Ovary (tissue), 9 donors: Measurements from ENCODE around the gene TCL1B. TPM values are rescaled to one million over a fixed set of nuclear protein-coding genes. Genes with fewer than 3 reads are reported as not detected.

ENCODE experiments used
- DNase-seq, 5 donors: peaks; one replicate each; pipeline ENCODE4 v3.0.0-alpha.2; 2019 to 2020
- H3K27ac ChIP-seq, 2 donors: fragments of 200-600 bp; one replicate each; pipeline versions ENCODE4 v1.5.1 to v1.8.0; 2019 to 2022
- H3K27me3 ChIP-seq: fragments of 200-600 bp; one replicate; pipeline ENCODE4 v1.8.0; 2022
- H3K36me3 ChIP-seq: fragments of 200-600 bp; sonication (generic); one replicate; pipeline ENCODE4 v1.5.1; 2019
- H3K4me1 ChIP-seq: one replicate; pipeline ENCODE4 v1.8.1; 2013; ENCODE audit warnings: mild to moderate bottlenecking, moderate library complexity; ENCODE audit not compliant: insufficient read depth
- H3K4me3 ChIP-seq: fragments of 200-600 bp; sonication (generic); one replicate; pipeline ENCODE4 v1.5.1; 2017
- H3K9me3 ChIP-seq, 2 donors: fragments of 200-600 bp in 1 of 2; sonication (generic) in 1 of 2; one replicate each; pipeline versions ENCODE4 v1.5.1 to v1.8.1; 2013 to 2019; ENCODE audit warnings: mild to moderate bottlenecking in 1 of 2, moderate library complexity in 1 of 2
- CTCF ChIP-seq, 3 donors: fragments of 450-650 bp in 2 of 3; fragments of 200-600 bp in 1 of 3; IDR thresholded peaks; one replicate each; pipeline versions ENCODE4 v1.5.1 to v1.8.0; 2016 to 2022; ENCODE audit warnings: antibody characterized with exemption in 3 of 3, mild to moderate bottlenecking in 1 of 3
- EP300 ChIP-seq: sonication (generic); formaldehyde crosslinking; IDR thresholded peaks from one replicate; pipeline ENCODE4 v1.6.1; 2017; ENCODE audit warnings: antibody characterized with exemption
- POLR2A ChIP-seq: fragments of 450-650 bp; IDR thresholded peaks from one replicate; pipeline ENCODE4 v1.6.1; 2017; ENCODE audit warnings: antibody characterized with exemption, mild to moderate bottlenecking, moderate library complexity
- WGBS, 3 donors: extraction: QIAGEN DNeasy Blood & Tissue Kit in 1 of 3; methylation state at CpG; one replicate each; pipeline versions ENCODE4 v1.1.5 to v1.1.7; 2013 to 2017; 5-methylcytosine and 5-hydroxymethylcytosine counted together
- intact Hi-C, 4 donors: fragments of 100-400 bp; cut with DNase I; formaldehyde crosslinking; loops; one replicate each; pipeline versions ENCODE4 v1.11.0 to v1.15.1; 2022 to 2023
- polyA plus RNA-seq, 2 donors: library from polyadenylated mRNA; stranded (reverse); fragments of 200-250 nt in 1 of 2; fragments of 350-450 nt in 1 of 2; fragmentation: Illumina TruSeq in 1 of 2; extraction: RNeasy Lipid Tissue Mini Kit (QIAGEN cat#74804) in 1 of 2; gene quantifications; one replicate each; pipeline ENCODE4 v1.2.3, GENCODE V29; 2013 to 2014
- total RNA-seq, 7 donors: library from RNA; depleted of rRNA in 2 of 7; stranded (reverse); fragments of >200 nt in 2 of 7; fragmentation: NEBNext Ultra II Directional in 3 of 7; extraction: Animal tissue kit (Norgen Biotek cat#: 25700) in 3 of 7; gene quantifications; one replicate each; pipeline versions ENCODE4 v1.1.0 to v1.2.4, GENCODE V29; 2016 to 2023
- donor health status: DM: no; HTN: no; CAD: no; lungs with moderate emphysema.
- donor health status: DM: no; HTN: no; CAD: no.
- donor health status: Bipolar disorder and iron deficiency.
- donor health status: DM: yes; HTN: yes; CAD: no.
- donor health status: DM: no; HTN: no; CAD: no.
- donor health status: DM: yes; HTN: yes; CAD: no.

Gene TCL1B
- total and polyA plus RNA-seq, 9 donors, result 0.07 TPM; not detected in 8

- Histone ChIP-seq H3K27ac (no peak overlapping the region), H3K27me3 (no peaks in the 10 kb centered on the region), H3K36me3 (no peaks in the 10 kb centered on the region), H3K4me1 (no peaks in the 10 kb centered on the region), H3K9me3 (peaks cover 0 to 4% of the 10 kb centered on the region in 2 donors), H3K4me3 (no peak overlapping the region)
- DNase-seq, result no peak
- intact Hi-C loops, result no loop called here
- 59 to 76% (median 63%) methylated on average over 9 of the region's 9 CpGs for WGBS, 3 donors
- TF ChIP-seq CTCF (IDR thresholded peaks at IDR 0.05) (no peak), POLR2A (no peak), EP300 (no peak)
These were observed 25.4 kb downstream of the TCL1B start for GRCh38 chr14:95711476-95712176.

- Histone ChIP-seq H3K4me1 (no peaks in the 10 kb centered on the region), H3K9me3 (peaks cover 0 to 4% of the 10 kb centered on the region in 2 donors), H3K27ac (no peak overlapping the region), H3K36me3 (no peaks in the 10 kb centered on the region), H3K27me3 (no peaks in the 10 kb centered on the region), H3K4me3 (no peak overlapping the region)
- TF ChIP-seq EP300 (no peak), POLR2A (no peak), CTCF (IDR thresholded peaks at IDR 0.05) (no peak)
- intact Hi-C loops, result no loop called here
- WGBS, 3 donors, result 90 to 94% (median 93%) methylated on average over 9 of the region's 9 CpGs
- no peak for DNase-seq
These were observed 26.2 kb downstream of the TCL1B start for GRCh38 chr14:95712398-95712797.

- H3K9me3 ChIP-seq, result peaks cover 0 to 4% of the 10 kb centered on the region in 2 donors
- TF ChIP-seq POLR2A (no peak), CTCF (IDR thresholded peaks at IDR 0.05) (no peak), EP300 (no peak)
- intact Hi-C loops, result no loop called here
- 47 to 65% (median 53%) methylated on average over 27 to 47 of the region's 47 CpGs for WGBS, 3 donors
- no peaks in the 10 kb centered on the region for H3K4me1 ChIP-seq
- no peaks in the 10 kb centered on the region for H3K27me3 ChIP-seq
- DNase-seq, result no peak
- H3K27ac ChIP-seq, result no peak within 1 kb of the TSS
- H3K36me3 ChIP-seq, result no peaks in the 10 kb centered on the region
- H3K4me3 ChIP-seq, result no peak within 1 kb of the TSS
These were observed 27.6 kb downstream of the TCL1B start, which contains the start of gene TCL1A for GRCh38 chr14:95713596-95714371. TSS of gene TCL1A (minus strand) at chr14:95714125. CDS start at chr14:95714066, 59 bp downstream.

- no peaks in the 10 kb centered on the region for H3K27me3 ChIP-seq
- no peak overlapping the region for H3K4me3 ChIP-seq
- TF ChIP-seq CTCF (IDR thresholded peaks at IDR 0.05), result no peak
- no peak for TF ChIP-seq EP300
- TF ChIP-seq POLR2A, result no peak
- H3K27ac ChIP-seq, result no peak overlapping the region
- no peaks in the 10 kb centered on the region for H3K36me3 ChIP-seq
- H3K4me1 ChIP-seq, result no peaks in the 10 kb centered on the region
- DNase-seq, result no peak
- H3K9me3 ChIP-seq, result no peaks in the 10 kb centered on the region
- intact Hi-C loops, result no loop called here
- WGBS, 3 donors, result 68 to 90% (median 80%) methylated on average over 1 of the region's 1 CpG
These were observed 36.4 kb downstream of the TCL1B start for GRCh38 chr14:95722525-95723190.
